PC-9 (cell line): ENCODE results near the gene KCNJ2. TPM values are rescaled to one million over a fixed set of nuclear protein-coding genes. Genes with fewer than 3 reads are reported as not detected.

Experiments used
- BruUV-seq: library from RNA; stranded (reverse); fragments of 400-500 nt; replicated peaks from 2 replicates; lab custom pipeline; 2021; lab: Mats Ljungman, UMichigan
- CTCF ChIA-PET: fragments of 300-600 bp; sonication (Branson Sonifier 250); formaldehyde crosslinking; loops from one replicate; lab custom pipeline; 2022; ENCODE audit warnings: antibody characterized with exemption; lab: Charles Lee
- POLR2A ChIA-PET: fragments of 300-600 bp; sonication (Branson Sonifier 250); formaldehyde crosslinking; loops from one replicate; lab custom pipeline; 2022; ENCODE audit warnings: antibody characterized with exemption; ENCODE audit not compliant: unreplicated experiment; lab: Charles Lee
- DNase-seq, 2 experiments: peaks; one replicate each; pipeline versions ENCODE4 v3.0.0 to v3.0.0-alpha.2; 2015 to 2022; ENCODE audit warnings: mixed read lengths in 1 of 2
- H2AFZ ChIP-seq: fragments of 200-600 bp; sonication (generic); 2 replicates; pipeline ENCODE4 v1.8.1; 2017; ENCODE audit warnings: antibody characterized with exemption
- H3F3A ChIP-seq: fragments of 200-600 bp; sonication (generic); 2 replicates; pipeline ENCODE4 v1.8.1; 2017; ENCODE audit warnings: antibody characterized with exemption, mild to moderate bottlenecking, low read depth; ENCODE audit not compliant: insufficient read depth
- H3K27ac ChIP-seq: fragments of 200-600 bp; sonication (generic); 2 replicates; pipeline ENCODE4 v1.6.1; 2016; ENCODE audit warnings: mixed run types
- H3K27me3 ChIP-seq: fragments of 200-600 bp; sonication (generic); 2 replicates; pipeline ENCODE4 v1.6.1; 2016; ENCODE audit warnings: low read depth, mixed run types; ENCODE audit not compliant: insufficient read depth
- H3K36me3 ChIP-seq: fragments of 200-600 bp; sonication (generic); 2 replicates; pipeline ENCODE4 v1.6.1; 2016; ENCODE audit warnings: low read depth, mixed run types
- H3K4me1 ChIP-seq: fragments of 200-600 bp; sonication (generic); replicated peaks from 2 replicates; pipeline ENCODE4 v1.6.1; 2016; ENCODE audit warnings: mixed run types; ENCODE audit not compliant: insufficient read depth
- H3K4me2 ChIP-seq: fragments of 200-600 bp; sonication (generic); 2 replicates; pipeline ENCODE4 v1.6.1; 2017; ENCODE audit warnings: mixed run types
- H3K4me3 ChIP-seq: fragments of 200-600 bp; sonication (generic); 2 replicates; pipeline ENCODE4 v1.6.1; 2016; ENCODE audit warnings: mixed run types
- H3K79me2 ChIP-seq: fragments of 200-600 bp; sonication (generic); 2 replicates; pipeline ENCODE4 v1.6.1; 2017; ENCODE audit warnings: low read depth, mixed run types
- H3K9me2 ChIP-seq: fragments of 200-600 bp; sonication (generic); 2 replicates; pipeline ENCODE4 v1.8.1; 2017; ENCODE audit warnings: mild to moderate bottlenecking; ENCODE audit not compliant: insufficient read depth
- H3K9me3 ChIP-seq: fragments of 200-600 bp; sonication (generic); 2 replicates; pipeline ENCODE4 v1.8.1; 2016; ENCODE audit warnings: low read depth; ENCODE audit not compliant: insufficient read depth
- H4K20me1 ChIP-seq: fragments of 200-600 bp; sonication (generic); 2 replicates; pipeline ENCODE4 v1.8.1; 2017; ENCODE audit not compliant: insufficient read depth
- EZH2 ChIP-seq: fragments of 200-600 bp; sonication (generic); IDR thresholded peaks from 2 replicates; pipeline ENCODE4 v1.8.0; 2017; ENCODE audit warnings: antibody characterized with exemption, low read depth
- intact Hi-C: fragments of 100-400 bp; cut with micrococcal nuclease; formaldehyde crosslinking; loops from one replicate; pipeline ENCODE4 v1.10.0; 2022; ENCODE audit not compliant: unreplicated experiment
- total RNA-seq: library from RNA; stranded (reverse); gene quantifications from 2 replicates; pipeline ENCODE4 v1.2.3, GENCODE V29; 2021
- TF ChIP-seq, protein P1 (sequence below): fragments of 200-600 bp; sonication (generic); conservative IDR thresholded peaks from 2 replicates; pipeline ENCODE4 v1.6.1; 2017; ENCODE audit warnings: mixed run types, antibody characterized with exemption, mild to moderate bottlenecking, moderate library complexity

Gene KCNJ2
- total RNA-seq, 1 experiment from 2014 or later, result not detected

DNA sequence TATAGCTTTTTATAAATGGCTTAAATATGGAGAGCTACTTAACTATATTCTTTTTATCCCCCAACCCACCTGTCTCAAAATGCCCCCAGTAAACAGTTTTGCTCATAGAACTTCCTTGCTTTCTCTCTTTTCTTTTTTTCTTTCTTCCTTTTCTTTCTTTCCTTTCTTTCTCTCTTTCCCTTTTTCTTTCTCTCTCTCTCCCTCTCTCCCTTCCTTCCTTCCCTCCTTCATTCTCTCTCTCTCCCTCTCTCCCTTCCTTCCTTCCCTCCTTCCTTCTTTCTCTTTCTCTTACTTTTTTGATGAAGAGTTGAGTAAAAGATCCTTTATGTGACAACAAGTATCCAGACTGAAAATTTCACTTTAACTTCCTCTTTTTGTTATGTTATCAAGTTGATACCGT is 48.2 kb downstream of the KCNJ2 start:
- Histone ChIP-seq H3F3A (no peaks in the 10 kb centered on the region), H3K4me2 (no peak overlapping the region), H4K20me1 (no peaks in the 10 kb centered on the region), H3K4me3 (no peak overlapping the region), H3K9me2 (no peaks in the 10 kb centered on the region; the same call in 1 of the 2 replicates), H3K9me3 (no peaks in the 10 kb centered on the region), H3K79me2 (no peaks in the 10 kb centered on the region), H3K27me3 (no peaks in the 10 kb centered on the region), H3K36me3 (no peaks in the 10 kb centered on the region), H2AFZ (no peak overlapping the region), H3K27ac (no peak overlapping the region), H3K4me1 (no peaks in the 10 kb centered on the region)
- no peak for DNase-seq
- BruUV-seq, result no TSS peak
- ChIA-PET CTCF (no interaction called here), POLR2A (interaction anchor here (0.7 kb wide), 1 partner anchor 164 kb away, joined by 6 read pairs; no protein-coding TSS in a partner anchor)
- TF ChIP-seq EZH2, result no peak
- TF ChIP-seq, protein P1, sequence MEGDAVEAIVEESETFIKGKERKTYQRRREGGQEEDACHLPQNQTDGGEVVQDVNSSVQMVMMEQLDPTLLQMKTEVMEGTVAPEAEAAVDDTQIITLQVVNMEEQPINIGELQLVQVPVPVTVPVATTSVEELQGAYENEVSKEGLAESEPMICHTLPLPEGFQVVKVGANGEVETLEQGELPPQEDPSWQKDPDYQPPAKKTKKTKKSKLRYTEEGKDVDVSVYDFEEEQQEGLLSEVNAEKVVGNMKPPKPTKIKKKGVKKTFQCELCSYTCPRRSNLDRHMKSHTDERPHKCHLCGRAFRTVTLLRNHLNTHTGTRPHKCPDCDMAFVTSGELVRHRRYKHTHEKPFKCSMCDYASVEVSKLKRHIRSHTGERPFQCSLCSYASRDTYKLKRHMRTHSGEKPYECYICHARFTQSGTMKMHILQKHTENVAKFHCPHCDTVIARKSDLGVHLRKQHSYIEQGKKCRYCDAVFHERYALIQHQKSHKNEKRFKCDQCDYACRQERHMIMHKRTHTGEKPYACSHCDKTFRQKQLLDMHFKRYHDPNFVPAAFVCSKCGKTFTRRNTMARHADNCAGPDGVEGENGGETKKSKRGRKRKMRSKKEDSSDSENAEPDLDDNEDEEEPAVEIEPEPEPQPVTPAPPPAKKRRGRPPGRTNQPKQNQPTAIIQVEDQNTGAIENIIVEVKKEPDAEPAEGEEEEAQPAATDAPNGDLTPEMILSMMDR, result no peak
- intact Hi-C loops, result loop anchor here (10.0 kb wide), 1 partner anchor 57 kb away; no protein-coding TSS in a partner anchor

DNA sequence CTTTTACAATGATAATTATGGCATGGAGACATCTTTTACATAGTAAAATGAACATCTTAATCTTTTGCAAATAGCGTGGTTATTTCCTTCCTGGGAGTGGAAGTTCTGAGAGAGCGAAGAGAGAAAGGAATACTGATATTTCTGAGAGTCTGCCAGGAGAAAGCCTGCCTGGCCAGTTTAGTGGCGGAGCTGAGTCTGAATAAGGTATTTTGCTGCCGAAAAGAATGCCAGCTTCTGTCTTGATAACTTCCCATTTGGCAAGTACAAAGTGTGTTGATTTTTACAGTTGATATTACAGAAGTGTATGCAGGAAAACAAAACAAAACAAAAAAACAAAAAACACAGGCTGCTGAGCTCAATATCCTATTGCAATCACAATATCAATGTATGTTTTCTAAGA is 55.9 kb downstream of the KCNJ2 start:
- Histone ChIP-seq H3F3A (no peaks in the 10 kb centered on the region), H3K4me2 (no peak overlapping the region), H3K4me1 (no peaks in the 10 kb centered on the region), H3K9me2 (no peaks in the 10 kb centered on the region), H4K20me1 (no peaks in the 10 kb centered on the region), H3K4me3 (no peak overlapping the region), H3K9me3 (no peaks in the 10 kb centered on the region), H3K36me3 (no peaks in the 10 kb centered on the region), H2AFZ (no peak overlapping the region), H3K27me3 (no peaks in the 10 kb centered on the region), H3K27ac (no peak overlapping the region), H3K79me2 (no peaks in the 10 kb centered on the region)
- CTCF ChIA-PET, result no interaction called here
- TF ChIP-seq, protein P1, result no peak
- no peak for TF ChIP-seq EZH2
- intact Hi-C loops, result no loop called here
- no TSS peak for BruUV-seq
- POLR2A ChIA-PET, result no interaction called here
- DNase-seq, result no peak

Other genes with a start within 250 kb of the KCNJ2 start
- not detected in 2 replicates for gene KCNJ16, start 94.3 kb upstream of the KCNJ2 start, total RNA-seq